Neuron (in vitro differentiated cells): Measurements from ENCODE around the gene CTLA4.

Source experiments
- H2AFZ ChIP-seq: one replicate; pipeline ENCODE4 v1.6.1; 2013; ENCODE audit warnings: low read depth, mild to moderate bottlenecking, inconsistent platforms, low read length, moderate library complexity
- H3K27me3 ChIP-seq: one replicate; pipeline ENCODE4 v1.6.1; 2013; ENCODE audit warnings: low read length; ENCODE audit not compliant: insufficient read depth
- H3K36me3 ChIP-seq: one replicate; pipeline ENCODE4 v1.6.1; 2013; ENCODE audit warnings: low read length; ENCODE audit not compliant: insufficient read depth
- H3K4me1 ChIP-seq: one replicate; pipeline ENCODE4 v1.6.1; 2013; ENCODE audit warnings: low read length; ENCODE audit not compliant: insufficient read depth
- H3K4me3 ChIP-seq: 2 replicates; pipeline ENCODE4 v1.5.1; 2013; ENCODE audit warnings: mild to moderate bottlenecking, low read length, moderate library complexity
- H3K9me3 ChIP-seq: one replicate; pipeline ENCODE4 v1.6.1; 2013; ENCODE audit warnings: low read length

The CTLA4 gene

DNA sequence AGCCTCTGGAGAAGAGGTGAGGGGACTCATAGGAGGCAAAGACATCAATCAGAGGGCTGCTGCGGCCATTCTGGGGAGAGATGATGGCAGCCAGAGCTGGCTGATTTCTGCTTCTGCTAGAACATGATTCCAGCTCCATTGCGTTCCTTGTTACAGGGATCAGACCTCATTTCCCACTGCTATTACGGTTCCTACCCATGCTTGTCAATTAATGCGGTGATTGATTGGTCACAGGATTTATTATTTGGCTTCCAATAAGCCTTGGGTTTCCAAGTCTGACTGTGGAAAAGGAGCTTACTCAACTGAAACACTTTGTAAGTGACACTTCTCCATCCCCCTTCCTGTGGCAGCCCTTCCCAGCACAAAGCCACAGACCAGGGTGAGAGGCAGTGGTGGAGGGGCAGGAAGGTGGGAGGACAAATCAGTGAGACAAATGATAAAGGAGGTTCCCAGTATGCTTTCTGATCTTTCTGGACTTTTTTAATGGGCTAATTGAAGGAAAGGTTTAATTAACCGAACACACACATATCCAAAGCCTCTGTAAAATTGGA lies 26.8 kb upstream of the CTLA4 start:
- Histone ChIP-seq H3K4me1 (peaks cover 3% of the 10 kb centered on the region), H3K4me3 (no peak overlapping the region), H3K9me3 (no peaks in the 10 kb centered on the region), H3K27me3 (peaks cover 2% of the 10 kb centered on the region), H3K36me3 (no peaks in the 10 kb centered on the region), H2AFZ (no peak overlapping the region)

DNA sequence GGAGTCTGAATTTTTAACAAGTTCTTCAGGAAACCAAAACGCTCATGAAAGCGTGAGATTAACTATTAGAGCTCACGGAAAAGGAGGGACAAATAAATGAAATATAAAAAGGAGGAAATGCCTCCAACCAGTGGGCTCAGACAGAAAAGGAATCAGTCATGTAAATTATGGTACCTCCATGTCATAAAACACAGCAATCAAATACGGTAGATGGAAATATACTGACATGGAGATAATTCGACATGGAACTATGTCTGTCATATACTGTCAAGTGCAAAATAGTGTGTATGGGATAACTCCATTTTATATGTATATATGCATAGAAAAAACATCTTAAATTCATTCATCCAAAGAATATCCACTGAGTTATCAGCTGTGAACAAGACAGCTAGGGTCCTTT lies 25.9 kb upstream of the CTLA4 start:
- Histone ChIP-seq H3K4me1 (no peaks in the 10 kb centered on the region), H3K9me3 (no peaks in the 10 kb centered on the region), H2AFZ (no peak overlapping the region)

DNA sequence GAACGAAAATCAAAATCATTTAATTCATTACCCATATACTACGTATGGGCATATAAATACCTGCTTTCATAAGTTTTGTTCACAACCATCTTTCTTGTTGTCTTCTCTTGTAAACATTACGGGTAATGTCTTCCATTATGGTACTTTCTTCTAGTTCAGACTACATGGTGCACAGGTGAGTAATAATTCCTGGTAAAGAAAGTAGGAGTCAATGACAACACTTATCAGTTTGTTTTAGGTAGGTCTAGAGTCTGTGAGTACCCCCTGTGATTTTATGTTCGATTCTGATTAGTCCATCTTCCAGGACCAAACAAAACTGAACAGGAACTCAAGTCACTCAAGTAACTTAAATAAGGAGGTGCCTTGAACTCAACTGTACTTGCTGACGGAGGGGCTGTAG lies 25.2 kb upstream of the CTLA4 start:
- Histone ChIP-seq H3K27me3 (peaks cover 2% of the 10 kb centered on the region), H3K4me1 (no peaks in the 10 kb centered on the region), H3K4me3 (no peak overlapping the region), H3K36me3 (no peaks in the 10 kb centered on the region), H3K9me3 (no peaks in the 10 kb centered on the region), H2AFZ (no peak overlapping the region)

More for the DNA sequence above, 25.9 kb upstream of the CTLA4 start:
- Histone ChIP-seq H3K4me3 (no peak overlapping the region), H3K27me3 (peaks cover 2% of the 10 kb centered on the region), H3K36me3 (no peaks in the 10 kb centered on the region)

DNA sequence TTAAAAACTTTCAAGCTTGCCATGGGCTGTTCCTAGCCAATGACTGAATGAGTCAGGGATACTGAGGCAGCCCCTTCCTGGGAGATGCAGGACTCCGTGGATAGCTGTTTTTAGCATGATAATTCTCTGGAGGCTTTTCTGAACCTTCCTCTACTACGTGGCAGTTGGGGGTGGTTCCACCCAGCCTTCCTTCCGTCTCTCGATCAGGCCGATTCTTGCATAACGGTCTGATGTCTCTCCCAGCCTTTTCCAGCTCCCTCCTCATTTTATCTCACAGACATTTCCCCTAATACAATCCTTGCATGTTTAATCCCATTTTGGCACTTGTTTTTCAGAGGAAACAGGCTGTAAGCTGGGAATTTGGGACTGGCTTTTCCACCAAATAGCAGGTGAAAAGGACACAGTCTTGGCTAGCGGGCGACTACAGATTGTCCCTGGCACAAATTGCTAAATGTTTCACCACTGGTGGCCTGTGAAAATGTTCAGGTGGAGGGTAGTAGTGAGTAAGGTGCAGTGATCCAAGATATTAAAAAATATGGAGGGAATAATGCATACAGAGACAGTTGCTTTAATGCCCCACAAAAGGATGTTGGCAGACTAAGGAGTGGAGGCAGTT lies 21.0 kb upstream of the CTLA4 start:
- H3K27me3 ChIP-seq = no peaks in the 10 kb centered on the region
- H3K4me3 ChIP-seq = no peak overlapping the region
- H3K4me1 ChIP-seq = no peaks in the 10 kb centered on the region
- H2AFZ ChIP-seq = no peak overlapping the region
- no peaks in the 10 kb centered on the region for H3K36me3 ChIP-seq
- no peaks in the 10 kb centered on the region for H3K9me3 ChIP-seq

DNA sequence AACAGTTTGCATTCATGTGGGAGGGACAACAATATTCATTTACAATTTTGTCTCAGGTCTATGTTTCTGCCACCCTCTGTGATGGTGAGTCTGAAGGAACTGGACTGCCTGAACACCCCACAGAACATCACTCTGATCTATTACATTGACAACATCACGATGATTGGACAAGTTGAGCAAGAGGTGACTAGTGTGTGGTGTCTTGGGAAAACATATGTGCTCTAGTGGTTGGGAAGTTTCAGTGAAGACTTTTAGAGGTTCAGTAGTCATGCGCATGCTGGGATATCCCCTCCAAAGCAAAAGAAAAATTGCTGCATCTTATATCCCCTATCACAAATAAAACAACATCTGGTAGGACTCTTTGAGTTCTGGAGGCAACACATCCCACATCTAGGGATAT lies 18.6 kb upstream of the CTLA4 start:
- Histone ChIP-seq H2AFZ (no peak overlapping the region), H3K9me3 (no peaks in the 10 kb centered on the region), H3K4me1 (no peaks in the 10 kb centered on the region), H3K36me3 (no peaks in the 10 kb centered on the region), H3K4me3 (no peak overlapping the region), H3K27me3 (peaks cover 3% of the 10 kb centered on the region)

DNA sequence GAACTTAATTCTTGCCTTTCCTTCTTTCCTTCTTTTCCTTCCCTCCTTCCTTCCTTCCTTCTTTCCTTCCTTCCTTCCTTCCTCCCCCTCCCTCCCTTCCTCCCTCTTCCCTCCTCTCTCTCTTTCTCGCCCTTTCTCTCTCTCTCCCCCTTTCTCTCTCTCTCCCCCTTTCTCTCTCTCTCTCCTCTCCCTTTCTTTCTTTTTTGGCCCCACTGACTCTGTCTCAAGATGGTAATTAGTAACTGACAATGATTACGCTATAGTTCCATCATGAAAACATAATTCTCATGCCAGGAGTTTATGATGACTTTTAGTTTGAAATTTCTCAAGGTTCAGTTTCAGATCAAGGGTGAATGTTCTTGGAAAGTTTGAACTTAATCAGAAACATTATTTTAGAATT lies 14.8 kb upstream of the CTLA4 start:
- H3K9me3 ChIP-seq = no peaks in the 10 kb centered on the region
- no peak overlapping the region for H2AFZ ChIP-seq
- no peaks in the 10 kb centered on the region for H3K4me1 ChIP-seq
- no peaks in the 10 kb centered on the region for H3K36me3 ChIP-seq
- H3K27me3 ChIP-seq = peaks cover 7% of the 10 kb centered on the region
- H3K4me3 ChIP-seq = no peak overlapping the region

DNA sequence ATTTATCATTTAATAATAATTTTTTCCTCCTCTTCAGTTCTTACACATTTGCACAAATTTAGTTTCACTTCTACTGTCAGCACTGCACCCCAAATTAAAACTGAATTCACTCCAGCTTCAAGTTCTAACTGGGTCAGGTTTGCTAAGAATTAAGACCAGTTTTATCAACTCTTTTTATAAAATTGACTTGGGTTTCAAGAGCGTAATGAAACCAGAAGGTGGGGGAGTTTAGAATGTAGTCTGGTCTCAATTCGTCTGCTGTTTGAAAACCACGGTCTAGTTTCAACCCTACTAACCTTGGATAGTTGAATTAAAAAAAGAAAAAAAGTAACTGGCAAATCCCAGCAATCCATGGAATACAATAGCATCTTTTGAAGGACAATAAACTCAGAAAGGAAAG lies 14.3 kb upstream of the CTLA4 start:
- Histone ChIP-seq H3K4me3 (no peak overlapping the region), H3K27me3 (peaks cover 7% of the 10 kb centered on the region), H2AFZ (no peak overlapping the region), H3K9me3 (no peaks in the 10 kb centered on the region), H3K36me3 (no peaks in the 10 kb centered on the region), H3K4me1 (no peaks in the 10 kb centered on the region)

DNA sequence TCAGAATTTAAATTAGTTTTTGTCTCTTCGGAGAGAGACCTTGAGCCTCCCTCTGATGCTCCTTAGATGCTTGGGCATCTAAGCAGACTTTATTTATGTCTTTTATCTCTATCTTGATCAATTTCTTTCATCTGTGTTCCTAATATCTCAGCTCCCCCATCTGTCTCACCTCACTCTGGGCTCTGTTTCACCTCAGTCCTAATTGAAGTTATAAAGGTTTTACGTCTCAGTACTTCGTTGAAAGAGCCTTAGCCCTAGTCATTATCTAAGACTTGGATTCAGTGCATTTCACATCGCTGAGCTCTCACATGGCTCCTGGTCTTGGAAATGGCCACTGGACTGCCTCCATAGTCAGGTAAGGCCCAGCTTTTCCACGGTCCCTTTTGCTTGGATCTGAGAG lies 13.8 kb upstream of the CTLA4 start:
- no peaks in the 10 kb centered on the region for H3K9me3 ChIP-seq
- H2AFZ ChIP-seq = no peak overlapping the region
- no peak overlapping the region for H3K4me3 ChIP-seq
- peaks cover 7% of the 10 kb centered on the region for H3K27me3 ChIP-seq
- no peaks in the 10 kb centered on the region for H3K4me1 ChIP-seq
- no peaks in the 10 kb centered on the region for H3K36me3 ChIP-seq

DNA sequence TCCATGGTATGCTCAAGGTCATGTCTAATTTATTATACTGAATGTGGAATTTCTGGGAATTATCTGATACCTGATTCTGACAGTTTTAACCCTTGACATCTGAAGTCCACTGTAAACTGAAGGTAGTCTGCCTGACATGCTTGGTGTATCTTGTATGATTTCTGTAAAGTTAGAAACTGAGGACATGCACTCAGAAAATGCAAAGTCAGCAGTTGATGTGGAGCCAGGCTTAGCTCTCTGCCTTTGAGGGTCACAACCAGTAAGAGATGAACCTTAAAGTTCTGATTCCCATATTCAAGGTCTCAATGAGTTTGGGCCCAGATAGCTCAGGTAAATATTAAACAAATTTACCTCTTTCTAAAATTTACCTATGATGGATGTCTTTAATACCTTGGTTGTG lies 12.3 kb upstream of the CTLA4 start:
- Histone ChIP-seq H3K4me3 (no peak overlapping the region), H2AFZ (no peak overlapping the region), H3K4me1 (no peaks in the 10 kb centered on the region), H3K27me3 (peaks cover 9% of the 10 kb centered on the region), H3K9me3 (no peaks in the 10 kb centered on the region), H3K36me3 (no peaks in the 10 kb centered on the region)

DNA sequence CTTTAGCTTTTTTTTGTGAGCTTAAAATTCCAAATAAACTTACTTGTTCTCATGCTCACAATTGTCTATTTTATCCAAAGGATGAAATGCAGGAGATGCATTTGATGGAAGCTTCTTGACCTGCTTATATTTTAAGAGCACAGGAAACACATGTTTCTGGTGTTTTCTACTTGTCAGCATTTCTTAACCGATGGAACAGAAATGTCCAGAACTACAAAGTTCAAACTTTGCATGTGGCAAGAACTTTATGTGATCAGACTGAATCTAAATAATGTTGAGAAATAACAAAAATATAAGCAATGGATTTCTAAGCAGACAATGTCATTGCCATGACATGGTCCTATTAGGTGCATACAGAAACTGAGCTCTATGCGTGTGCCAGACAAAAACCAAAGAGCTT lies 9.9 kb upstream of the CTLA4 start:
- no peak overlapping the region for H3K4me3 ChIP-seq
- no peaks in the 10 kb centered on the region for H3K4me1 ChIP-seq
- H3K36me3 ChIP-seq = no peaks in the 10 kb centered on the region
- no peaks in the 10 kb centered on the region for H3K9me3 ChIP-seq
- no peak overlapping the region for H2AFZ ChIP-seq
- H3K27me3 ChIP-seq = peaks cover 9% of the 10 kb centered on the region

DNA sequence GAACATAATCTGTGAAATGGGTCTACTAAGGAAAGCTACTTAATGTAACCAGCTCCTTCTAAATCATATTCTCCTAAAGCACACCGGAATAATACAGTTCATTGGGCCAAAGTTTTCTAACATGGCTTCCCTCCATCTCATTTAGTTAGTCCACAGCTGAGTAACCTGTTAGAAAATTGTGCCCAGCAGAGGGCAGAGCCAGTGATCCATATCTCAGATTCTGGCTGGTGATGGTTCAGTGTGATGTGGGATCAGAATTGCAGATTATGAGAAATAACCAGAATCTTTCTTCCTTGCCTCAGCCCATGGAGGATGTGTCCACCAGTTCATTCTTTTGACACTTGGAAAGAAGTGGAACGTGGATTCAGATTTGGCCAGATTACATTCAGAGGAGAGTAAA lies 9.4 kb upstream of the CTLA4 start:
- no peaks in the 10 kb centered on the region for H3K9me3 ChIP-seq
- peaks cover 9% of the 10 kb centered on the region for H3K27me3 ChIP-seq
- no peak overlapping the region for H2AFZ ChIP-seq
- H3K36me3 ChIP-seq = no peaks in the 10 kb centered on the region
- no peak overlapping the region for H3K4me3 ChIP-seq
- H3K4me1 ChIP-seq = no peaks in the 10 kb centered on the region

DNA sequence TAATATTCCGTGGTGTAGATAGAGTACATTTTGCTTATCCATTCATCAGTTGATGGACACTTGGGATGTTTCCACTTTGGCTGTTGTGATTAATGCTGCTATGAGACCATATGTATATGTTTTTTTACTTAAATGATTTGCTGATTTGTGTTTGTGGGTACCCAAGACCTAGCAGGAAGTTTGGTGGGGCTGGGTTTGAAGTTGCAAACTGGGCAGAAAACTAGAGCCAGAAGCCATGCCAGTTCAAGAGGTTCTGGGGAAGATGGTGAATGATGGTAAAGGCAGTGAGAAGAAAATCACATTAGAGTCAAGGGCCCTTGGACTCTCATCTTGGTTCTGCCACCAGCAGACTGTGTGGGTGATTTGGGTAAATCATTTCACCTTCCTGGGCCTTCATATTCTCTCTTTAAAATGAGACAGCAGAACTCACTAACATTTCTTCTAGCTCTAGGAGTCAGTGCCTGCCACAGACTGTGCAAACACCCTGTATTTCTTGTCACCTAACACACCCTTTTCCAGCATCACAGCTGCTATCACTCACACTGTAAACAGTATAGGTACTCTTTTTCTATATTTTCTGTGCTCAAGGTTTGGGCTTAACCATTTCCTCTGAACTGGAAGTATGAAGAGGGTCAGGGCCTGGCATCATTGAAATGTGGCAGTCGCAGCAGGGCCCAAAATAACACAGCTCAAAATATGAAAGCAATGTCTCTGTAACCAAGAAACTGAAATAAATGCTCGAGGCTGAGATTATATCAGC lies 8.4 kb upstream of the CTLA4 start:
- Histone ChIP-seq H3K27me3 (peaks cover 4% of the 10 kb centered on the region), H3K9me3 (no peaks in the 10 kb centered on the region), H2AFZ (no peak overlapping the region), H3K4me3 (no peak overlapping the region), H3K36me3 (no peaks in the 10 kb centered on the region), H3K4me1 (no peaks in the 10 kb centered on the region)

DNA sequence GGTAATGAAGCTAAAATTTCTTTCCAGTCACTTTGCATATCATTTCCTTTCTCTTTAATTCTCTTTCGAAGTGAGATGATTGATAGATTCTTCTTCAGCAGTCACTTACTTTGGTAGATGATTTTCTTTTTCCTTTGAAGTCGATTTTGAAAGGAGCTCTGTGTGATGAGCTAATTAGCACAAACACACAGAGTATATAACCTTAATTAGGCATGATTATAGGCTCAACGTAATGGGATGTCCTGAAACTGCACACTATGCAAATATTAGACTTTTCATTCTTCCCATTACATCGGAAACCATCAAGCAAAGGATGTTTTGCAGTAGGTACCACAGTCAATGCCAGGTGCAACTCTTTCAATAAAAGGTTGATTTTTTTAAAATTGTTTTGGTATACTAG lies 6.4 kb upstream of the CTLA4 start:
- H3K4me1 ChIP-seq = no peaks in the 10 kb centered on the region
- H3K27me3 ChIP-seq = peaks cover 3% of the 10 kb centered on the region
- no peaks in the 10 kb centered on the region for H3K36me3 ChIP-seq
- no peaks in the 10 kb centered on the region for H3K9me3 ChIP-seq
- H3K4me3 ChIP-seq = no peak overlapping the region
- H2AFZ ChIP-seq = no peak overlapping the region
